WTC11 (cell line): Measurements from ENCODE around the gene BCL11A. TPM values are rescaled to one million over a fixed set of nuclear protein-coding genes. Genes with fewer than 3 reads are reported as not detected.

Source experiments
- ATAC-seq: fragments of 200-7000 bp; cut with Tn5 transposase; 2 replicates; pipeline ENCODE4 v1.10.0; 2021; ENCODE audit warnings: mild to moderate bottlenecking, moderate library complexity
- CTCF ChIA-PET: fragments of 300-600 bp; sonication (Branson Sonifier 250); formaldehyde crosslinking; loops from one replicate; lab custom pipeline; 2021; ENCODE audit warnings: antibody characterized with exemption; lab: Charles Lee
- POLR2A ChIA-PET: fragments of 350-600 bp; sonication (Branson Sonifier 250); formaldehyde crosslinking; loops from one replicate; lab custom pipeline; 2021; ENCODE audit warnings: antibody characterized with exemption; lab: Charles Lee
- DNase-seq: peaks from one replicate; pipeline ENCODE4 v3.0.0; 2021; ENCODE audit warnings: low spot score
- H3K27ac Mint-ChIP-seq: 2 replicates; pipeline ENCODE4 v1.8.0; 2021; ENCODE audit warnings: mixed read lengths
- H3K27me3 Mint-ChIP-seq: 2 replicates; pipeline ENCODE4 v1.8.0; 2021; ENCODE audit warnings: low read depth, mild to moderate bottlenecking, moderate library complexity, mixed read lengths
- H3K36me3 Mint-ChIP-seq: 2 replicates; pipeline ENCODE4 v1.8.0; 2021; ENCODE audit warnings: mixed read lengths
- H3K4me1 Mint-ChIP-seq: 2 replicates; pipeline ENCODE4 v1.8.0; 2022; ENCODE audit warnings: mixed read lengths
- H3K4me3 Mint-ChIP-seq: 2 replicates; pipeline ENCODE4 v1.8.0; 2021; ENCODE audit warnings: mild to moderate bottlenecking, moderate library complexity, mixed read lengths
- H3K9me3 Mint-ChIP-seq: 2 replicates; pipeline ENCODE4 v1.8.0; 2021; ENCODE audit warnings: mixed read lengths
- AR ChIP-seq: fragments of 250-450 bp; sonication (Bioruptor Pico); IDR thresholded peaks from 2 replicates; pipeline ENCODE4 v1.9.0; 2021; ENCODE audit warnings: mild to moderate bottlenecking
- ATF2 ChIP-seq: sonication (generic); formaldehyde crosslinking; IDR thresholded peaks from 2 replicates; pipeline ENCODE4 v1.8.1; 2022; ENCODE audit warnings: low read depth, missing genetic modification reagents, borderline replicate concordance
- EMX1 ChIP-seq: fragments of 250-450 bp; sonication (Bioruptor Pico); IDR thresholded peaks from 2 replicates; pipeline ENCODE4 v1.8.0; 2021; ENCODE audit warnings: mild to moderate bottlenecking
- FOXK1 ChIP-seq: sonication (generic); formaldehyde crosslinking; IDR thresholded peaks from 2 replicates; pipeline ENCODE4 v1.8.0; 2022; ENCODE audit warnings: mild to moderate bottlenecking, moderate library complexity, missing genetic modification reagents
- GRHL2 ChIP-seq: fragments of 250-450 bp; sonication (Bioruptor Pico); IDR thresholded peaks from 2 replicates; pipeline ENCODE4 v1.8.0; 2022; ENCODE audit warnings: mild to moderate bottlenecking, moderate library complexity; ENCODE audit not compliant: insufficient replicate concordance, severe bottlenecking
- GTF2I ChIP-seq: fragments of 250-450 bp; sonication (Bioruptor Pico); conservative IDR thresholded peaks from 2 replicates; pipeline ENCODE4 v1.4.0; 2021; ENCODE audit warnings: mild to moderate bottlenecking
- HMGXB4 ChIP-seq: sonication (generic); formaldehyde crosslinking; IDR thresholded peaks from 2 replicates; pipeline ENCODE4 v1.8.1; 2023; ENCODE audit warnings: mild to moderate bottlenecking, moderate library complexity, missing genetic modification reagents
- PRDM15 ChIP-seq: sonication (generic); formaldehyde crosslinking; IDR thresholded peaks from 2 replicates; pipeline ENCODE4 v1.8.0; 2022; ENCODE audit warnings: missing genetic modification reagents
- SMAD3 ChIP-seq: sonication (generic); formaldehyde crosslinking; IDR thresholded peaks from 2 replicates; pipeline ENCODE4 v1.8.0; 2022; ENCODE audit warnings: missing genetic modification reagents, mild to moderate bottlenecking, borderline replicate concordance
- STAT6 ChIP-seq: sonication (generic); formaldehyde crosslinking; conservative IDR thresholded peaks from 2 replicates; pipeline ENCODE4 v1.8.1; 2023; ENCODE audit warnings: mild to moderate bottlenecking, low read depth, missing genetic modification reagents, moderate library complexity
- TEAD1 ChIP-seq: sonication (generic); formaldehyde crosslinking; IDR thresholded peaks from 2 replicates; pipeline ENCODE4 v1.8.0; 2022; ENCODE audit warnings: mild to moderate bottlenecking, missing genetic modification reagents
- ZBTB43 ChIP-seq: sonication (generic); formaldehyde crosslinking; IDR thresholded peaks from 2 replicates; pipeline ENCODE4 v1.8.1; 2023; ENCODE audit warnings: mild to moderate bottlenecking, missing genetic modification reagents
- ZNF512 ChIP-seq: sonication (generic); formaldehyde crosslinking; IDR thresholded peaks from 2 replicates; pipeline ENCODE4 v1.8.1; 2022; ENCODE audit warnings: missing genetic modification reagents, borderline replicate concordance
- total RNA-seq: library from RNA; stranded (reverse); gene quantifications from 3 replicates; pipeline ENCODE4 v1.2.3, GENCODE V29; 2021

BCL11A gene
- total RNA-seq, 1 experiment from 2014 or later = 53.2 TPM

- TF ChIP-seq ZBTB43 (CRISPR knock-in tag) (no peak), ATF2 (CRISPR knock-in tag) (no peak), STAT6 (CRISPR knock-in tag) (no peak)
Observed at GRCh38 chr2:60549238-60549927, 4.1 kb downstream of the BCL11A start (continued).

- DNase-seq = no peak
- Mint-ChIP-seq H3K27me3 (no peaks in the 10 kb centered on the region), H3K36me3 (peaks cover 25% of the 10 kb centered on the region), H3K4me3 (peak overlapping the region; percentile 91), H3K27ac (peak overlapping the region; percentile 85), H3K9me3 (no peaks in the 10 kb centered on the region), H3K4me1 (peaks cover 51% of the 10 kb centered on the region)
- ChIA-PET CTCF (interaction anchor here (0.8 to 3.5 kb wide), 8 partner anchors 10 to 547 kb away, joined by 3 to 20 read pairs (median 11); no protein-coding TSS in a partner anchor), POLR2A (interaction anchor here (1.5 to 1.8 kb wide), 2 partner anchors 13 to 65 kb away, joined by 4 to 5 read pairs; no protein-coding TSS in a partner anchor)
- no peak for TF ChIP-seq GRHL2
- TF ChIP-seq PRDM15 (CRISPR knock-in tag) = peak; percentile 81
- ATAC-seq = no peak
Observed at GRCh38 chr2:60548845-60549237, 4.6 kb downstream of the BCL11A start.

GRCh38 chr2:60548311-60548710 lies 5.1 kb downstream of the BCL11A start:
- POLR2A ChIA-PET = interaction anchor here (1.8 kb wide), 1 partner anchor 12 kb away, joined by 5 read pairs; no protein-coding TSS in a partner anchor
- Mint-ChIP-seq H3K4me1 (peaks cover 53% of the 10 kb centered on the region), H3K36me3 (peaks cover 27% of the 10 kb centered on the region), H3K27me3 (no peaks in the 10 kb centered on the region), H3K9me3 (no peaks in the 10 kb centered on the region), H3K4me3 (peak overlapping the region; percentile 91), H3K27ac (peak overlapping the region; percentile 85)
- DNase-seq (no peak), ATAC-seq (no peak)
- CTCF ChIA-PET = interaction anchor here (2.1 to 3.5 kb wide), 2 partner anchors 13 to 37 kb away, joined by 7 to 20 read pairs; no protein-coding TSS in a partner anchor
- TF ChIP-seq EMX1 (CRISPR knock-in tag) = no peak
- no peak for TF ChIP-seq GTF2I
- no peak for TF ChIP-seq FOXK1 (CRISPR knock-in tag)
- no peak for TF ChIP-seq TEAD1 (CRISPR knock-in tag)
- TF ChIP-seq ZBTB43 (CRISPR knock-in tag) = no peak
- TF ChIP-seq AR (CRISPR knock-in tag) = no peak
- TF ChIP-seq HMGXB4 = no peak
- TF ChIP-seq SMAD3 (CRISPR knock-in tag) = no peak
- TF ChIP-seq ZNF512 (CRISPR knock-in tag) = no peak
